DMS53 (cell line): Measurements from ENCODE around the gene SELENOT.

Experiments
- DNase-seq: peaks from one replicate; lab custom pipeline; 2025; lab: John Stamatoyannopoulos, UW

Gene SELENOT

DNA sequence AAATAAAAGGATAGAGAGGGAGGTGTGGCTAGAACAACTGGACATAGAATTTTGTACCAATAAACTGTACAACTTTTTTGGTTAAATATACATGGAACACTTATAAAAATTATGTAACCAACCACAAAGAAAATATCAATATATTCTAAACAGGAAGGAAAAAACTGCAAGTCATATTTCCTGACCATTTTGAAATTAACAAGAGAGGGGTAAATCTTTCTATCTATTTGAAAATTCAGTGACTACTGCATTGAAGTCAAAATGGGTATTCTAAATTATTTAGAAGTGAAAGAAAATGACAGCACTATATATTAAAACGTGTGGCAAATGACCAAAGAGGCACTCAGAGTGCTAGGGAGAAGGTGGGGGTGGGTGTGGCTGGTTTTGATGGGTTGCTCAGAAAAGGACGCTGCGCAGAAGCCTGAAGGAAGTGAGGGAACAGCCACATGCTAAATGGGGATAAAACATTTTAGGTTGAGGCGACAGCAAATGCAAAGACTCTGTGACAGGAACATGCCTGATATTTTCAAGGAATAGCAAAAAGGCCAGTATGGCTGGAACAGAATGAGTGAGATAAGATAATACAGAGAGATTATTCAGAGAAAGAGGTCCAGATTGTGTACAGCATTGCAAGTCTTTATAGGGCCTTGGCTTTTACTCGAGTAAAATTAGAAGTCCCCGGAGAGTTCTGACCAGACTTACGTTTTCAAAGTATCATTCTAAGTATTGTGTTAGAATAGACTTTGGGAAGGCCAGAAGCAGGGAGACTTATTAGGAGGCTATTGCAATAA is 59.5 kb downstream of the SELENOT start:
- DNase-seq = no peak

DNA sequence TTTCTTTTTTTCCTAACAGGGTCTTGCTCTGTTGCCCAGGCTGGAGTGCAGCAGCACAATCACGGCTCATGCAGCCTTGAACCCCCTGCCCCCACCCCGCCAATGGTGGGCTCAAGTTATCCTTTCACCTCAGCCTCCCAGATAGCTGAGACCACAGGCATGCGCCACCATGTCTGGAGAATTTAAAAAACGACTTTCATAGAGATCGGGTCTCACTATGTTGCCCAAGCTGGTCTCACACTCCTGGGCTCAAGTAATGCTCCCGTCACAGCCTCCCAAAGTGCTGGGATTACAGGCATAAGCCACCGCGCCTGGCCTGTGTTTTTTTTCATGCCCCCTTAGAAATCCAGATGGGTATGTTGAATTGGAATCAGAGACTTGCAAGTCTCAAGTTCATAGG is 60.3 kb downstream of the SELENOT start:
- no peak for DNase-seq

DNA sequence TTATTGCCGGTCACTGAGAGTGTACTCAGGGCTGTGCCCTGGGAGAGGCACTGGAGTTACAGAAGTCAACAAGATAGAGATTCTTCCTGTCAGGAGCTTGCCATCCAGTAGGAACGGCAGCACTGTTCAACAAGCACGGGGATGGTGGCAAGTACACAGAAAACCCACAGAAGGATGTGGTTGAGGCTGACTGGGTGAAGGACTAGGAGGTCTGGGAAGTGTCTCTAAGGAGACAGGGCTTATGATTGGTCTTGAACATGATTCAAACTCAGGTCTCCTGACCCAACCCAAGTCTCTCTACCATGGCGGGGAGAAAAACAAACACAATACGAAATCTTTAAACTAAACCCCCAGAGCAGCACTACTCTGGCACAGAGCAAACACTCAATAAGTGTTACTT is 63.0 kb downstream of the SELENOT start:
- DNase-seq = no peak

DNA sequence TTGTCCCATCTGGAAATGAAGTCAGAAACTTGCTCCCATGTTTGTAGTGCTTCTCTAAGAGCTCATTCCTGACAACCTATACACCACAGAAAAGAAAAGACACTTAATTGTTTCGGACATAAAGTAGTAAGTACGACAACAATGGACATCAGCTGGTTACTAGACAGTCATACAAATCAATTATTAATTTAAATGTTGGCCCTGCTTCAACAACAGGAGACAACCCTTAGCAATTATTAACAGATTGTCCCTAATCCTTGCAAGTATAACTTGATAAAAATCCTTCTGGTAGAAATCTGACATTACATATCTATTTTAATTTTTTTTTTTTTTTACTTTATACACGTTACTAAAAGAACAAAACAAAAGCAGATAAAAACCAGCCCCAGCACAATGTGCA is 70.8 kb downstream of the SELENOT start:
- no peak for DNase-seq

DNA sequence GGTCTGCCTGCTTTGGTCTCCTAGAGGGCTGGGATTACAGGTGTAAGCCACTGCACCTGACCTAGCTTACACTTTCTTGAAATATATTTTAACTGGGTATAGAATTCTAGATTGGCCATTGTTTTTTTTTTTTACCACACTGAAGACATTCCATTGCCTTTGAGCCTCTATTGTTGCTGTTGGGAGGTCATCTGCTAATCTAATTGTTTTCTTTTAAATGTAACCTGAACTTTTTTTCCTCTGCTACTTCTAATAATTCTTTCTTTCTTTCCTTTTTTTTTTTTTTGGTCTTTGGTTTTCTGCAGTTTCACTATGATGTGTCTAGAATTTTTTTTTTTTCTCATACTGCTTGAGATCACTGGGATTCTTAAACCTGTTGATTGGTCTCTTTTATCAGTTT is 72.5 kb downstream of the SELENOT start:
- peak; percentile 11 for DNase-seq
